H1 (cell line): ENCODE results near the gene ZYX. TPM values are rescaled to one million over a fixed set of nuclear protein-coding genes. Genes with fewer than 3 reads are reported as not detected.

ENCODE experiments used
- CBX8 ChIP-seq: fragments of 300-800, 300-1000 bp; sonication (generic); IDR thresholded peaks from 2 replicates; pipeline ENCODE4 v1.7.1; 2016; ENCODE audit warnings: low read depth, low read length, borderline replicate concordance
- JUN ChIP-seq: IDR thresholded peaks from 2 replicates; pipeline ENCODE4 v1.6.1; 2011; ENCODE audit warnings: low read depth, mild to moderate bottlenecking, improper control_type of control experiment, low read length
- KDM4A ChIP-seq: IDR thresholded peaks from one replicate; pipeline ENCODE4 v1.7.1; 2012; ENCODE audit warnings: low read depth, mild to moderate bottlenecking, moderate library complexity, low read length, inconsistent platforms; ENCODE audit not compliant: severe bottlenecking
- MAFK ChIP-seq: IDR thresholded peaks from 2 replicates; pipeline ENCODE4 v1.6.1; 2012; ENCODE audit warnings: low read depth, mild to moderate bottlenecking, improper control_type of control experiment, low read length
- NRF1 ChIP-seq: IDR thresholded peaks from 2 replicates; pipeline ENCODE4 v1.6.1; 2011; ENCODE audit warnings: mild to moderate bottlenecking, low read depth, low read length, improper control_type of control experiment
- PHF8 ChIP-seq: fragments of 200-600 bp; sonication (generic); conservative IDR thresholded peaks from 2 replicates; pipeline ENCODE4 v1.7.1; 2012; ENCODE audit warnings: low read depth, mild to moderate bottlenecking, inconsistent platforms, low read length, moderate library complexity
- RXRA ChIP-seq: IDR thresholded peaks from 2 replicates; pipeline ENCODE4 v1.6.1; 2011; ENCODE audit warnings: low read depth, mild to moderate bottlenecking, low read length, moderate library complexity; ENCODE audit not compliant: insufficient read depth
- TEAD4 ChIP-seq: IDR thresholded peaks from 2 replicates; pipeline ENCODE4 v1.6.1; 2012; ENCODE audit warnings: low read depth, low read length, inconsistent platforms, mixed read lengths
- polyA plus RNA-seq, 7 experiments: library from polyadenylated mRNA; depleted of rRNA in 3 of 7; stranded (reverse) in 5 of 7; unstranded in 2 of 7; fragments of >200 nt in 5 of 7; fragments of 200-250 nt in 2 of 7; gene quantifications; 1 replicate in 5 of 7; 2 replicates in 1 of 7; 4 replicates in 1 of 7; pipeline versions ENCODE4 v1.2.1 to v1.2.3, GENCODE V29; 2011 to 2013; ENCODE audit warnings: missing spikeins in 2 of 7, mixed read lengths in 2 of 7
- total RNA-seq: library from RNA; stranded (reverse); fragmentation: NEBNext Ultra II Directional; extraction: Animal tissue kit (Norgen Biotek cat#: 25700); gene quantifications from 2 replicates; pipeline ENCODE4 v1.2.1, GENCODE V29; 2021
- TF ChIP-seq, protein P1 (sequence below): fragments of 300-600 bp; sonication (generic); IDR thresholded peaks from 2 replicates; pipeline ENCODE4 v1.7.1; 2012; ENCODE audit warnings: low read length, moderate library complexity, mild to moderate bottlenecking, inconsistent platforms; ENCODE audit not compliant: insufficient replicate concordance
- TF ChIP-seq, protein P2 (sequence below): IDR thresholded peaks from 2 replicates; pipeline ENCODE4 v1.6.1; 2012; ENCODE audit warnings: low read length, inconsistent platforms

Gene ZYX
- total and polyA plus RNA-seq, 2 of the 8 experiments (the other 6 are each of a cell fraction or from before 2014, with no cell fraction given): 40.6 to 159 TPM

DNA sequence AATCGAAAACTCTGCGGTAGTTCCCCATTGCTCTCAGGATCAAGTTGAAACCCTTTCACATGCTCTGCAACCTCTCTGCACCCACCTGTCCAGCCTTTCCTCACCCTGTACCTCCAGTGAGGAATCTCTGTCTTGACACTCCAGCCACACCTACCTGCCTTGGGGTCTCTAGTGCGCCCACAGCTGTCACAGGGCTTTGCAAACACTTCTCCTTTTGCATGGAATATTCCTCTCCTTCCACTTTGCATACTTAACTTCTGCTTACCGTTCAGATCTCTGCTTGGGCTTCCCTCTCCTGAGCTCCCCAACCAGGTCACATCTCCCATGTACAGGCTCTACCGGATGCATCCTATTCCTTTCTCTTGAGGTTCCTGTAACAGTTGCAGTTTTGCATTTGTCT, 6.6 kb upstream of the ZYX start (continued):
- TF ChIP-seq, protein P1, sequence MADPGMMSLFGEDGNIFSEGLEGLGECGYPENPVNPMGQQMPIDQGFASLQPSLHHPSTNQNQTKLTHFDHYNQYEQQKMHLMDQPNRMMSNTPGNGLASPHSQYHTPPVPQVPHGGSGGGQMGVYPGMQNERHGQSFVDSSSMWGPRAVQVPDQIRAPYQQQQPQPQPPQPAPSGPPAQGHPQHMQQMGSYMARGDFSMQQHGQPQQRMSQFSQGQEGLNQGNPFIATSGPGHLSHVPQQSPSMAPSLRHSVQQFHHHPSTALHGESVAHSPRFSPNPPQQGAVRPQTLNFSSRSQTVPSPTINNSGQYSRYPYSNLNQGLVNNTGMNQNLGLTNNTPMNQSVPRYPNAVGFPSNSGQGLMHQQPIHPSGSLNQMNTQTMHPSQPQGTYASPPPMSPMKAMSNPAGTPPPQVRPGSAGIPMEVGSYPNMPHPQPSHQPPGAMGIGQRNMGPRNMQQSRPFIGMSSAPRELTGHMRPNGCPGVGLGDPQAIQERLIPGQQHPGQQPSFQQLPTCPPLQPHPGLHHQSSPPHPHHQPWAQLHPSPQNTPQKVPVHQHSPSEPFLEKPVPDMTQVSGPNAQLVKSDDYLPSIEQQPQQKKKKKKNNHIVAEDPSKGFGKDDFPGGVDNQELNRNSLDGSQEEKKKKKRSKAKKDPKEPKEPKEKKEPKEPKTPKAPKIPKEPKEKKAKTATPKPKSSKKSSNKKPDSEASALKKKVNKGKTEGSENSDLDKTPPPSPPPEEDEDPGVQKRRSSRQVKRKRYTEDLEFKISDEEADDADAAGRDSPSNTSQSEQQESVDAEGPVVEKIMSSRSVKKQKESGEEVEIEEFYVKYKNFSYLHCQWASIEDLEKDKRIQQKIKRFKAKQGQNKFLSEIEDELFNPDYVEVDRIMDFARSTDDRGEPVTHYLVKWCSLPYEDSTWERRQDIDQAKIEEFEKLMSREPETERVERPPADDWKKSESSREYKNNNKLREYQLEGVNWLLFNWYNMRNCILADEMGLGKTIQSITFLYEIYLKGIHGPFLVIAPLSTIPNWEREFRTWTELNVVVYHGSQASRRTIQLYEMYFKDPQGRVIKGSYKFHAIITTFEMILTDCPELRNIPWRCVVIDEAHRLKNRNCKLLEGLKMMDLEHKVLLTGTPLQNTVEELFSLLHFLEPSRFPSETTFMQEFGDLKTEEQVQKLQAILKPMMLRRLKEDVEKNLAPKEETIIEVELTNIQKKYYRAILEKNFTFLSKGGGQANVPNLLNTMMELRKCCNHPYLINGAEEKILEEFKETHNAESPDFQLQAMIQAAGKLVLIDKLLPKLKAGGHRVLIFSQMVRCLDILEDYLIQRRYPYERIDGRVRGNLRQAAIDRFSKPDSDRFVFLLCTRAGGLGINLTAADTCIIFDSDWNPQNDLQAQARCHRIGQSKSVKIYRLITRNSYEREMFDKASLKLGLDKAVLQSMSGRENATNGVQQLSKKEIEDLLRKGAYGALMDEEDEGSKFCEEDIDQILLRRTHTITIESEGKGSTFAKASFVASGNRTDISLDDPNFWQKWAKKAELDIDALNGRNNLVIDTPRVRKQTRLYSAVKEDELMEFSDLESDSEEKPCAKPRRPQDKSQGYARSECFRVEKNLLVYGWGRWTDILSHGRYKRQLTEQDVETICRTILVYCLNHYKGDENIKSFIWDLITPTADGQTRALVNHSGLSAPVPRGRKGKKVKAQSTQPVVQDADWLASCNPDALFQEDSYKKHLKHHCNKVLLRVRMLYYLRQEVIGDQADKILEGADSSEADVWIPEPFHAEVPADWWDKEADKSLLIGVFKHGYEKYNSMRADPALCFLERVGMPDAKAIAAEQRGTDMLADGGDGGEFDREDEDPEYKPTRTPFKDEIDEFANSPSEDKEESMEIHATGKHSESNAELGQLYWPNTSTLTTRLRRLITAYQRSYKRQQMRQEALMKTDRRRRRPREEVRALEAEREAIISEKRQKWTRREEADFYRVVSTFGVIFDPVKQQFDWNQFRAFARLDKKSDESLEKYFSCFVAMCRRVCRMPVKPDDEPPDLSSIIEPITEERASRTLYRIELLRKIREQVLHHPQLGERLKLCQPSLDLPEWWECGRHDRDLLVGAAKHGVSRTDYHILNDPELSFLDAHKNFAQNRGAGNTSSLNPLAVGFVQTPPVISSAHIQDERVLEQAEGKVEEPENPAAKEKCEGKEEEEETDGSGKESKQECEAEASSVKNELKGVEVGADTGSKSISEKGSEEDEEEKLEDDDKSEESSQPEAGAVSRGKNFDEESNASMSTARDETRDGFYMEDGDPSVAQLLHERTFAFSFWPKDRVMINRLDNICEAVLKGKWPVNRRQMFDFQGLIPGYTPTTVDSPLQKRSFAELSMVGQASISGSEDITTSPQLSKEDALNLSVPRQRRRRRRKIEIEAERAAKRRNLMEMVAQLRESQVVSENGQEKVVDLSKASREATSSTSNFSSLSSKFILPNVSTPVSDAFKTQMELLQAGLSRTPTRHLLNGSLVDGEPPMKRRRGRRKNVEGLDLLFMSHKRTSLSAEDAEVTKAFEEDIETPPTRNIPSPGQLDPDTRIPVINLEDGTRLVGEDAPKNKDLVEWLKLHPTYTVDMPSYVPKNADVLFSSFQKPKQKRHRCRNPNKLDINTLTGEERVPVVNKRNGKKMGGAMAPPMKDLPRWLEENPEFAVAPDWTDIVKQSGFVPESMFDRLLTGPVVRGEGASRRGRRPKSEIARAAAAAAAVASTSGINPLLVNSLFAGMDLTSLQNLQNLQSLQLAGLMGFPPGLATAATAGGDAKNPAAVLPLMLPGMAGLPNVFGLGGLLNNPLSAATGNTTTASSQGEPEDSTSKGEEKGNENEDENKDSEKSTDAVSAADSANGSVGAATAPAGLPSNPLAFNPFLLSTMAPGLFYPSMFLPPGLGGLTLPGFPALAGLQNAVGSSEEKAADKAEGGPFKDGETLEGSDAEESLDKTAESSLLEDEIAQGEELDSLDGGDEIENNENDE: no peak
- TF ChIP-seq PHF8 (no peak), JUN (no peak), TEAD4 (no peak), KDM4A (no peak), RXRA (no peak), MAFK (no peak), CBX8 (no peak), NRF1 (no peak)
- TF ChIP-seq, protein P2, sequence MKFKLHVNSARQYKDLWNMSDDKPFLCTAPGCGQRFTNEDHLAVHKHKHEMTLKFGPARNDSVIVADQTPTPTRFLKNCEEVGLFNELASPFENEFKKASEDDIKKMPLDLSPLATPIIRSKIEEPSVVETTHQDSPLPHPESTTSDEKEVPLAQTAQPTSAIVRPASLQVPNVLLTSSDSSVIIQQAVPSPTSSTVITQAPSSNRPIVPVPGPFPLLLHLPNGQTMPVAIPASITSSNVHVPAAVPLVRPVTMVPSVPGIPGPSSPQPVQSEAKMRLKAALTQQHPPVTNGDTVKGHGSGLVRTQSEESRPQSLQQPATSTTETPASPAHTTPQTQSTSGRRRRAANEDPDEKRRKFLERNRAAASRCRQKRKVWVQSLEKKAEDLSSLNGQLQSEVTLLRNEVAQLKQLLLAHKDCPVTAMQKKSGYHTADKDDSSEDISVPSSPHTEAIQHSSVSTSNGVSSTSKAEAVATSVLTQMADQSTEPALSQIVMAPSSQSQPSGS: no peak
